OCI-LY3 (cell line): ENCODE results near the gene SHTN1.

Experiments
- H2AFZ ChIP-seq: fragments of 200-600, 300-600 bp; shearing (Covaris generic); 2 replicates; pipeline ENCODE4 v1.6.0; 2014; ENCODE audit warnings: antibody characterized with exemption, low read depth, low read length
- H3K27ac ChIP-seq: fragments of 200-600, 300-600 bp; sonication (generic); 2 replicates; pipeline ENCODE4 v1.5.1; 2014; ENCODE audit warnings: mild to moderate bottlenecking, low read length, moderate library complexity, mixed read lengths
- H3K27me3 ChIP-seq: fragments of 200-600, 300-600 bp; sonication (generic); 2 replicates; pipeline ENCODE4 v1.6.1; 2014; ENCODE audit warnings: low read depth, low read length, mixed read lengths
- H3K36me3 ChIP-seq: fragments of 200-600, 300-600 bp; sonication (generic); replicated peaks from 2 replicates; pipeline ENCODE3; 2014; ENCODE audit warnings: low read depth, low read length, mixed read lengths
- H3K4me1 ChIP-seq: fragments of 300-600, 200-600 bp; sonication (generic); 2 replicates; pipeline ENCODE4 v1.6.1; 2014; ENCODE audit warnings: low read length, mixed read lengths
- H3K4me2 ChIP-seq: fragments of 200-600, 300-600 bp; sonication (generic); 2 replicates; pipeline ENCODE4 v1.6.1; 2014; ENCODE audit warnings: low read length, mixed read lengths
- H3K4me3 ChIP-seq: fragments of 300-600, 200-600 bp; sonication (generic); 2 replicates; pipeline ENCODE4 v1.5.1; 2014; ENCODE audit warnings: antibody characterized with exemption, mild to moderate bottlenecking, low read length, moderate library complexity
- H3K79me2 ChIP-seq: fragments of 300-600, 200-600 bp; shearing (Covaris generic); 2 replicates; pipeline ENCODE4 v1.6.1; 2014; ENCODE audit warnings: mild to moderate bottlenecking, low read length, mixed read lengths
- H3K9ac ChIP-seq: fragments of 300-600, 200-600 bp; shearing (Covaris generic); 2 replicates; pipeline ENCODE4 v1.6.0; 2014; ENCODE audit warnings: mild to moderate bottlenecking, low read length, moderate library complexity
- H3K9me3 ChIP-seq: fragments of 200-600, 300-600 bp; shearing (Covaris generic); 2 replicates; pipeline ENCODE4 v1.6.1; 2014; ENCODE audit warnings: low read length, mixed read lengths; ENCODE audit not compliant: insufficient read depth
- H4K20me1 ChIP-seq: fragments of 200-600, 300-600 bp; sonication (generic); 2 replicates; pipeline ENCODE4 v1.6.1; 2016; ENCODE audit warnings: low read length, mixed read lengths; ENCODE audit not compliant: insufficient read depth
- CTCF ChIP-seq: fragments of 200-600, 300-600 bp; sonication (generic); IDR thresholded peaks from 2 replicates; pipeline ENCODE4 v1.5.1; 2014; ENCODE audit warnings: antibody characterized with exemption, low read length, low read depth
- EZH2phosphoT487 ChIP-seq: fragments of 200-600 bp; shearing (Covaris generic); IDR thresholded peaks from 2 replicates; pipeline ENCODE4 v1.6.1; 2018; ENCODE audit warnings: antibody characterized with exemption, mixed run types, low read depth

Gene SHTN1

GRCh38 chr10:117003336-117003735 lies 1.7 kb downstream of the SHTN1 start:
- Histone ChIP-seq H3K36me3 (no peaks in the 10 kb centered on the region), H3K27ac (no peak overlapping the region), H3K4me2 (no peak overlapping the region), H3K9ac (no peak overlapping the region), H3K9me3 (no peaks in the 10 kb centered on the region), H4K20me1 (no peaks in the 10 kb centered on the region), H3K4me1 (peaks cover 3% of the 10 kb centered on the region; the same call in 1 of the 2 replicates), H2AFZ (no peak overlapping the region), H3K79me2 (no peaks in the 10 kb centered on the region), H3K27me3 (peaks cover 6% of the 10 kb centered on the region; the same call in 1 of the 2 replicates), H3K4me3 (no peak overlapping the region)
- TF ChIP-seq EZH2phosphoT487 (no peak), CTCF (no peak)

GRCh38 chr10:117002206-117002605 lies 2.8 kb downstream of the SHTN1 start:
- Histone ChIP-seq H3K36me3 (no peaks in the 10 kb centered on the region), H3K4me3 (no peak overlapping the region), H3K9ac (no peak overlapping the region), H3K9me3 (no peaks in the 10 kb centered on the region), H3K27me3 (peaks cover 6% of the 10 kb centered on the region; the same call in 1 of the 2 replicates), H3K27ac (no peak overlapping the region), H3K79me2 (no peaks in the 10 kb centered on the region), H2AFZ (no peak overlapping the region), H3K4me1 (peaks cover 3% of the 10 kb centered on the region; the same call in 1 of the 2 replicates), H4K20me1 (no peaks in the 10 kb centered on the region), H3K4me2 (no peak overlapping the region)
- TF ChIP-seq CTCF, result no peak
- TF ChIP-seq EZH2phosphoT487, result no peak

GRCh38 chr10:117001144-117001543 lies 3.8 kb downstream of the SHTN1 start:
- no peaks in the 10 kb centered on the region for H3K9me3 ChIP-seq
- H3K4me1 ChIP-seq, result peaks cover 3% of the 10 kb centered on the region; the same call in 1 of the 2 replicates
- H3K36me3 ChIP-seq, result no peaks in the 10 kb centered on the region
- no peak overlapping the region for H2AFZ ChIP-seq
- no peaks in the 10 kb centered on the region for H4K20me1 ChIP-seq
- no peak overlapping the region for H3K4me3 ChIP-seq
- peaks cover 6% of the 10 kb centered on the region; the same call in 1 of the 2 replicates for H3K27me3 ChIP-seq
- no peak overlapping the region for H3K27ac ChIP-seq
- no peak overlapping the region for H3K9ac ChIP-seq
- TF ChIP-seq EZH2phosphoT487, result no peak
- TF ChIP-seq CTCF, result no peak
- H3K4me2 ChIP-seq, result no peak overlapping the region
- H3K79me2 ChIP-seq, result no peaks in the 10 kb centered on the region

- Histone ChIP-seq H3K9ac (no peak overlapping the region), H4K20me1 (no peaks in the 10 kb centered on the region), H3K4me2 (no peak overlapping the region), H3K27me3 (peaks cover 4% of the 10 kb centered on the region; the same call in 1 of the 2 replicates), H3K4me3 (no peak overlapping the region), H3K36me3 (no peaks in the 10 kb centered on the region), H3K4me1 (peaks cover 3% of the 10 kb centered on the region; the same call in 1 of the 2 replicates), H2AFZ (no peak overlapping the region), H3K9me3 (no peaks in the 10 kb centered on the region), H3K79me2 (no peaks in the 10 kb centered on the region), H3K27ac (no peak overlapping the region)
- TF ChIP-seq CTCF, result no peak
- no peak for TF ChIP-seq EZH2phosphoT487
These were observed 4.4 kb downstream of the SHTN1 start for GRCh38 chr10:117000580-117000979.
